K562 (cell line): ENCODE measurements around the gene ZNF358. TPM values are rescaled to one million over a fixed set of nuclear protein-coding genes. Genes with fewer than 3 reads are reported as not detected.

Source experiments
- CREM ChIP-seq: IDR thresholded peaks from 2 replicates; pipeline ENCODE4 v1.6.1; 2014; ENCODE audit warnings: antibody characterized with exemption, low read depth
- DMBX1 ChIP-seq: fragments of 250-450 bp; sonication (Bioruptor Pico); IDR thresholded peaks from 2 replicates; pipeline ENCODE4 v1.8.0; 2022; ENCODE audit warnings: inconsistent platforms, mild to moderate bottlenecking, moderate library complexity, borderline replicate concordance
- ERF ChIP-seq: fragments of 450-650 bp; formaldehyde crosslinking; IDR thresholded peaks from 2 replicates; pipeline ENCODE4 v1.4.0; 2020; ENCODE audit warnings: mild to moderate bottlenecking, mixed read lengths
- ETV1 ChIP-seq: fragments of 450-650 bp; conservative IDR thresholded peaks from 2 replicates; pipeline ENCODE4 v1.6.1; 2016; ENCODE audit warnings: missing genetic modification characterization, control low read depth, low read depth, missing compliant biosample characterization
- FOXM1 ChIP-seq, 2 experiments: fragments of 450-650 bp in 1 of 2; sonication (generic) in 1 of 2; formaldehyde crosslinking in 1 of 2; IDR thresholded peaks; 2 replicates each; pipeline versions ENCODE4 v1.6.1 to v1.9.0; 2017 to 2022; ENCODE audit warnings: low read depth in 2 of 2, mild to moderate bottlenecking in 2 of 2, missing genetic modification reagents in 1 of 2, moderate library complexity in 1 of 2
- HDAC2 ChIP-seq: fragments of 450-650 bp; IDR thresholded peaks from 2 replicates; pipeline ENCODE4 v1.6.1; 2016; ENCODE audit warnings: mild to moderate bottlenecking
- HINFP ChIP-seq: fragments of 450-650 bp; conservative IDR thresholded peaks from 2 replicates; pipeline ENCODE4 v1.6.1; 2016; ENCODE audit warnings: missing genetic modification characterization, low read depth, mild to moderate bottlenecking, control low read depth, missing compliant biosample characterization
- IFI16 ChIP-seq: fragments of 250-450 bp; sonication (Bioruptor Pico); IDR thresholded peaks from 2 replicates; pipeline ENCODE4 v2.1.2; 2022; ENCODE audit warnings: mild to moderate bottlenecking, inconsistent platforms
- KLF10 ChIP-seq: fragments of 250-450 bp; sonication (Bioruptor Pico); IDR thresholded peaks from 2 replicates; pipeline ENCODE4 v1.6.1; 2021; ENCODE audit warnings: matching md5 sums
- L3MBTL2 ChIP-seq: fragments of 450-650 bp; IDR thresholded peaks from 2 replicates; pipeline ENCODE4 v1.6.1; 2016; ENCODE audit warnings: mild to moderate bottlenecking, moderate library complexity
- NONO ChIP-seq, 2 experiments: fragments of 200-400 bp in 1 of 2; fragments of 450-650 bp in 1 of 2; formaldehyde crosslinking in 1 of 2; IDR thresholded peaks; 2 replicates each; pipeline ENCODE4 v1.6.1; 2017; ENCODE audit warnings: low read depth in 2 of 2, mild to moderate bottlenecking in 2 of 2, moderate library complexity in 2 of 2, low read length in 1 of 2
- PHF8 ChIP-seq: fragments of 200-600 bp; sonication (generic); IDR thresholded peaks from 2 replicates; pipeline ENCODE4 v1.6.1; 2012; ENCODE audit warnings: mixed run types, mild to moderate bottlenecking, inconsistent platforms, low read length, moderate library complexity, borderline replicate concordance
- RBM34 ChIP-seq: fragments of 200-400 bp; formaldehyde crosslinking; IDR thresholded peaks from 2 replicates; pipeline ENCODE4 v1.6.1; 2018; ENCODE audit warnings: low read length, borderline replicate concordance; ENCODE audit not compliant: insufficient read depth
- REST ChIP-seq, 2 experiments: fragments of 450-650 bp; formaldehyde crosslinking in 1 of 2; IDR thresholded peaks; 2 replicates each; pipeline versions ENCODE4 v1.4.0 to v1.6.1; 2014 to 2020; ENCODE audit warnings: mild to moderate bottlenecking in 2 of 2, borderline replicate concordance in 1 of 2, low read depth in 1 of 2
- SMAD4 ChIP-seq: fragments of 250-450 bp; sonication (Bioruptor Pico); conservative IDR thresholded peaks from 2 replicates; pipeline ENCODE4 v1.8.0; 2021; ENCODE audit warnings: inconsistent platforms, mild to moderate bottlenecking, moderate library complexity
- SOX6 ChIP-seq: fragments of 450-650 bp; IDR thresholded peaks from 2 replicates; pipeline ENCODE4 v1.6.1; 2014; ENCODE audit warnings: mild to moderate bottlenecking
- THRAP3 ChIP-seq: fragments of 450-650 bp; IDR thresholded peaks from 2 replicates; pipeline ENCODE4 v1.6.1; 2016; ENCODE audit warnings: mild to moderate bottlenecking, inconsistent platforms, borderline replicate concordance
- ZBTB1 ChIP-seq: sonication (generic); formaldehyde crosslinking; IDR thresholded peaks from 2 replicates; pipeline ENCODE4 v1.8.1; 2023; ENCODE audit warnings: missing genetic modification reagents, low read depth, mild to moderate bottlenecking, borderline replicate concordance
- ZNF217 ChIP-seq: sonication (generic); formaldehyde crosslinking; IDR thresholded peaks from 2 replicates; pipeline ENCODE4 v1.8.0; 2022; ENCODE audit warnings: mild to moderate bottlenecking, missing genetic modification reagents
- ZNF561 ChIP-seq: fragments of 450-650 bp; formaldehyde crosslinking; conservative IDR thresholded peaks from 2 replicates; pipeline ENCODE4 v1.4.0; 2020; ENCODE audit warnings: mild to moderate bottlenecking, moderate library complexity
- ZNF77 ChIP-seq: fragments of 250-450 bp; sonication (Bioruptor Pico); IDR thresholded peaks from 2 replicates; pipeline ENCODE4 v1.5.0; 2020
- polyA plus RNA-seq, 8 experiments: library from polyadenylated mRNA; depleted of rRNA in 4 of 8; stranded (reverse) in 5 of 8; unstranded in 3 of 8; fragments of >200 nt; fragmentation: Nextera tagmentation in 2 of 8; fragmentation: Illumina TruSeq in 1 of 8; extraction: Ambion mirVana in 2 of 8; extraction: Trizol in 1 of 8; gene quantifications; 2 replicates each; pipeline versions ENCODE4 v1.2.1 to v1.2.3, GENCODE V29; 2011 to 2014; ENCODE audit warnings: inconsistent platforms in 1 of 8, missing spikeins in 1 of 8
- total RNA-seq, 7 experiments: library from RNA; depleted of rRNA in 6 of 7; stranded (reverse); fragments of >200 nt in 6 of 7; fragmentation: Illumina TruSeq in 2 of 7; extraction: Trizol in 2 of 7; gene quantifications; 2 replicates each; pipeline versions ENCODE4 v1.2.1 to v1.2.3, GENCODE V29; 2011 to 2021; ENCODE audit warnings: low replicate concordance in 1 of 7

Gene ZNF358
- total and polyA plus RNA-seq, 9 of the 15 experiments (the other 6 are each of a cell fraction or from before 2014, with no cell fraction given) = 0.04 to 17.2 (median 4.9) TPM

GRCh38 chr19:7509625-7510024 lies 6.3 kb upstream of the ZNF358 start (continued):
- TF ChIP-seq REST (IDR thresholded peaks at IDR 0.05; ENCODE audit: borderline replicate concordance) (peak; percentile 99), REST (CRISPR knock-in tag; IDR thresholded peaks at IDR 0.05; ENCODE audit: low read depth) (peak; percentile 97), NONO (IDR thresholded peaks at IDR 0.05; ENCODE audit: low read depth in 2 of 2, low read length in 1 of 2) (no peak), ZNF217 (CRISPR knock-in tag) (no peak), ZBTB1 (CRISPR knock-in tag) (no peak), ZNF561 (CRISPR knock-in tag) (no peak), IFI16 (CRISPR knock-in tag) (no peak), ERF (no peak), KLF10 (no peak), ZNF77 (CRISPR knock-in tag) (no peak), DMBX1 (CRISPR knock-in tag) (peak; percentile 60; the same call in 1 of the 2 replicates), SMAD4 (CRISPR knock-in tag) (no peak), L3MBTL2 (no peak), HINFP (tag) (no peak), FOXM1 (IDR thresholded peaks at IDR 0.05; ENCODE audit: low read depth) (no peak), FOXM1 (CRISPR knock-in tag; IDR thresholded peaks at IDR 0.05; ENCODE audit: low read depth) (no peak), RBM34 (no peak), ETV1 (tag) (no peak), PHF8 (no peak), SOX6 (no peak), CREM (no peak), THRAP3 (no peak), HDAC2 (0 out of 2 replicates have a peak, but pooled peaks have one; percentile 50)
